Neuronal stem cell (in vitro differentiated cells): ENCODE measurements around the gene TSHZ2.
A peak's percentile ranks its signal among the peaks of the same experiment; 100 is the strongest.

Source experiments
- DNase-seq: peaks from one replicate; pipeline ENCODE4 v3.0.0-alpha.2; 2013; ENCODE audit warnings: low spot score
- H2AFZ ChIP-seq: one replicate; pipeline ENCODE4 v1.6.1; 2013; ENCODE audit warnings: mild to moderate bottlenecking, low read length, inconsistent platforms
- H2AK5ac ChIP-seq: 2 replicates; pipeline ENCODE4 v1.6.1; 2013; ENCODE audit warnings: low read depth, mild to moderate bottlenecking, inconsistent platforms, low read length, moderate library complexity, mixed read lengths
- H2BK120ac ChIP-seq: 2 replicates; pipeline ENCODE4 v1.6.1; 2013; ENCODE audit warnings: low read depth, mild to moderate bottlenecking, inconsistent platforms, low read length, moderate library complexity, mixed read lengths
- H2BK12ac ChIP-seq: one replicate; pipeline ENCODE4 v1.6.1; 2013; ENCODE audit warnings: low read length, inconsistent platforms
- H2BK15ac ChIP-seq: 2 replicates; pipeline ENCODE4 v1.6.1; 2013; ENCODE audit warnings: mild to moderate bottlenecking, low read length, inconsistent platforms, mixed read lengths
- H2BK5ac ChIP-seq: one replicate; pipeline ENCODE4 v1.6.1; 2013; ENCODE audit warnings: inconsistent platforms, mild to moderate bottlenecking, low read length, moderate library complexity
- H3K14ac ChIP-seq: one replicate; pipeline ENCODE4 v1.6.1; 2013; ENCODE audit warnings: low read length, inconsistent platforms
- H3K18ac ChIP-seq: 2 replicates; pipeline ENCODE4 v1.6.1; 2013; ENCODE audit warnings: low read length, inconsistent platforms
- H3K23ac ChIP-seq: 2 replicates; pipeline ENCODE4 v1.6.1; 2013; ENCODE audit warnings: low read depth, mild to moderate bottlenecking, mixed read lengths, low read length, inconsistent platforms; ENCODE audit not compliant: poor library complexity
- H3K27ac ChIP-seq: replicated peaks from 3 replicates; pipeline ENCODE4 v1.5.1; 2013; ENCODE audit warnings: low read length, inconsistent platforms
- H3K27me3 ChIP-seq, 3 experiments: 2 replicates each; pipeline ENCODE4 v1.6.1; 2013; ENCODE audit warnings: low read length in 3 of 3, mild to moderate bottlenecking in 2 of 3, inconsistent platforms in 1 of 3, low read depth in 1 of 3, mixed read lengths in 1 of 3, moderate library complexity in 1 of 3; ENCODE audit not compliant: control insufficient read depth in 3 of 3, insufficient read depth in 3 of 3
- H3K36me3 ChIP-seq, 2 donors: replicated peaks in 1 of 2; 2 replicates each; pipeline ENCODE4 v1.6.1; 2013; ENCODE audit warnings: low read length in 2 of 2; ENCODE audit not compliant: control insufficient read depth in 2 of 2, insufficient read depth in 2 of 2
- H3K4ac ChIP-seq: 2 replicates; pipeline ENCODE4 v1.6.1; 2013; ENCODE audit warnings: inconsistent platforms, mild to moderate bottlenecking, low read length, moderate library complexity
- H3K4me1 ChIP-seq, 2 donors: 1 replicate in 1 of 2; 2 replicates in 1 of 2; pipeline ENCODE4 v1.6.1; 2013; ENCODE audit warnings: low read length in 2 of 2, low read depth in 1 of 2; ENCODE audit not compliant: control insufficient read depth in 2 of 2, insufficient read depth in 1 of 2
- H3K4me2 ChIP-seq: one replicate; pipeline ENCODE4 v1.6.1; 2013; ENCODE audit warnings: mild to moderate bottlenecking, low read length, inconsistent platforms; ENCODE audit not compliant: insufficient read depth, poor library complexity, severe bottlenecking
- H3K4me3 ChIP-seq, 2 donors: 2 replicates each; pipeline ENCODE4 v1.5.1; 2013; ENCODE audit warnings: low read length in 2 of 2, mild to moderate bottlenecking in 2 of 2, inconsistent platforms in 1 of 2, moderate library complexity in 1 of 2
- H3K79me1 ChIP-seq: one replicate; pipeline ENCODE4 v1.6.1; 2013; ENCODE audit warnings: low read depth, mild to moderate bottlenecking, inconsistent platforms, low read length, moderate library complexity
- H3K9ac ChIP-seq: one replicate; pipeline ENCODE4 v1.6.1; 2013; ENCODE audit warnings: mild to moderate bottlenecking, low read depth, low read length, inconsistent platforms; ENCODE audit not compliant: poor library complexity
- H3K9me3 ChIP-seq, 2 donors: replicated peaks in 1 of 2; 2 replicates each; pipeline versions ENCODE3 to v1.6.1; 2013; ENCODE audit warnings: low read length in 2 of 2, mild to moderate bottlenecking in 2 of 2, inconsistent platforms in 1 of 2, low read depth in 1 of 2, mixed read lengths in 1 of 2, moderate library complexity in 1 of 2; ENCODE audit not compliant: control insufficient read depth in 2 of 2, insufficient read depth in 1 of 2
- H4K8ac ChIP-seq: one replicate; pipeline ENCODE4 v1.6.1; 2013; ENCODE audit warnings: low read depth, mild to moderate bottlenecking, inconsistent platforms, low read length, moderate library complexity
- H4K91ac ChIP-seq: one replicate; pipeline ENCODE4 v1.6.1; 2013; ENCODE audit warnings: low read length, low read depth, mild to moderate bottlenecking, inconsistent platforms; ENCODE audit not compliant: poor library complexity
- WGBS, 2 donors: extraction: QIAGEN DNeasy Blood & Tissue Kit; methylation state at CpG; one replicate each; pipeline ENCODE4 v1.1.7; 2013; ENCODE audit warnings: missing lambda C conversion rate in 2 of 2, mixed read lengths in 1 of 2; ENCODE audit not compliant: insufficient read length in 2 of 2, insufficient replicate concordance in 1 of 2; ENCODE audit errors: extremely low coverage in 2 of 2; 5-methylcytosine and 5-hydroxymethylcytosine counted together

Gene TSHZ2

GRCh38 chr20:52954849-52955248 is 17.3 kb upstream of the TSHZ2 start:
- Histone ChIP-seq H3K27ac (no peak overlapping the region), H4K8ac (no peak overlapping the region), H3K18ac (no peak overlapping the region), H2BK5ac (no peak overlapping the region), H3K27me3 (no peaks in the 10 kb centered on the region), H3K36me3 (no peaks in the 10 kb centered on the region), H3K14ac (no peak overlapping the region), H3K79me1 (no peaks in the 10 kb centered on the region), H2BK15ac (no peak overlapping the region), H2AK5ac (no peak overlapping the region), H3K9me3 (no peaks in the 10 kb centered on the region), H3K9ac (no peak overlapping the region), H3K4me2 (no peak overlapping the region), H3K23ac (no peak overlapping the region), H2BK120ac (no peak overlapping the region), H2BK12ac (no peak overlapping the region), H2AFZ (no peak overlapping the region), H3K4me1 (no peaks in the 10 kb centered on the region), H3K4ac (no peak overlapping the region), H3K4me3 (no peak overlapping the region), H4K91ac (no peak overlapping the region)
- no CpG with 5 or more reads among the region's 6 CpGs for WGBS, 2 donors
- DNase-seq: no peak

- no CpG with 5 or more reads among the region's 4 CpGs for WGBS, 2 donors
- Histone ChIP-seq H3K9ac (no peak overlapping the region), H4K8ac (no peak overlapping the region), H4K91ac (no peak overlapping the region), H3K4me3 (no peak overlapping the region), H3K4me1 (no peaks in the 10 kb centered on the region), H2BK15ac (no peak overlapping the region), H3K14ac (no peak overlapping the region), H3K23ac (no peak overlapping the region), H3K4me2 (no peak overlapping the region), H2BK5ac (no peak overlapping the region), H2AFZ (no peak overlapping the region), H2AK5ac (no peak overlapping the region), H3K27ac (no peak overlapping the region), H3K27me3 (no peaks in the 10 kb centered on the region), H2BK12ac (no peak overlapping the region), H3K79me1 (no peaks in the 10 kb centered on the region), H3K36me3 (no peaks in the 10 kb centered on the region), H3K4ac (no peak overlapping the region), H2BK120ac (no peak overlapping the region), H3K18ac (no peak overlapping the region), H3K9me3 (no peaks in the 10 kb centered on the region)
- DNase-seq: no peak
Observed at GRCh38 chr20:52958211-52958610, 13.9 kb upstream of the TSHZ2 start.

- no peaks in the 10 kb centered on the region for H3K27me3 ChIP-seq
- H2AK5ac ChIP-seq: no peak overlapping the region
- WGBS, 2 donors: no CpG with 5 or more reads among the region's 5 CpGs
- no peak overlapping the region for H3K4me3 ChIP-seq
- H2BK120ac ChIP-seq: no peak overlapping the region
- H2BK12ac ChIP-seq: no peak overlapping the region
- no peak overlapping the region for H2BK5ac ChIP-seq
- no peak overlapping the region for H3K27ac ChIP-seq
- H3K4ac ChIP-seq: no peak overlapping the region
- no peaks in the 10 kb centered on the region for H3K9me3 ChIP-seq
- H3K9ac ChIP-seq: no peak overlapping the region
- H4K91ac ChIP-seq: no peak overlapping the region
- peaks cover 0 to 1% of the 10 kb centered on the region in 2 donors for H3K4me1 ChIP-seq
- H2BK15ac ChIP-seq: no peak overlapping the region
- H3K79me1 ChIP-seq: no peaks in the 10 kb centered on the region
- H4K8ac ChIP-seq: no peak overlapping the region
- H3K14ac ChIP-seq: no peak overlapping the region
- DNase-seq: no peak
- H2AFZ ChIP-seq: peak overlapping the region; percentile 68
- H3K18ac ChIP-seq: no peak overlapping the region
- no peak overlapping the region for H3K23ac ChIP-seq
- H3K36me3 ChIP-seq: no peaks in the 10 kb centered on the region
- no peak overlapping the region for H3K4me2 ChIP-seq
Observed at GRCh38 chr20:52959125-52959524, 13.0 kb upstream of the TSHZ2 start.

- Histone ChIP-seq H3K4me2 (no peak overlapping the region), H2BK5ac (no peak overlapping the region), H3K27ac (no peak overlapping the region), H3K4me1 (peaks cover 0 to 1% of the 10 kb centered on the region in 2 donors), H3K18ac (no peak overlapping the region), H3K23ac (no peak overlapping the region), H3K9ac (no peak overlapping the region), H2AK5ac (no peak overlapping the region), H3K9me3 (no peaks in the 10 kb centered on the region), H3K4me3 (no peak overlapping the region), H2BK12ac (no peak overlapping the region), H3K4ac (no peak overlapping the region), H3K36me3 (no peaks in the 10 kb centered on the region), H4K91ac (no peak overlapping the region), H2BK120ac (no peak overlapping the region), H4K8ac (no peak overlapping the region), H3K79me1 (no peaks in the 10 kb centered on the region), H3K14ac (no peak overlapping the region), H3K27me3 (no peaks in the 10 kb centered on the region), H2BK15ac (no peak overlapping the region), H2AFZ (no peak overlapping the region)
- WGBS, 2 donors: no CpG with 5 or more reads among the region's 1 CpG
- DNase-seq: no peak
Observed at GRCh38 chr20:52962183-52962582, 10.0 kb upstream of the TSHZ2 start.
